Posterior cingulate gyrus (tissue), 11 donors: Measurements from ENCODE around the gene ITGB4.

Source experiments
- DNase-seq, 10 donors: peaks; one replicate each; pipeline versions ENCODE4 v3.0.0 to v3.0.0-alpha.2; 2020 to 2021; ENCODE audit warnings: mixed read lengths in 3 of 10
- intact Hi-C: fragments of 100-400 bp; cut with DNase I; formaldehyde crosslinking; loops from one replicate; pipeline ENCODE4 v1.15.1; 2023

The ITGB4 gene

GRCh38 chr17:75720656-75721462, at the start of gene ITGB4:
TSS of gene ITGB4 (plus strand) at chr17:75721459. CDS start at chr17:75724704, 3,245 bp downstream.
- peak in 9 of 10 donors; percentile 13 to 91 (median 53) for DNase-seq
- intact Hi-C loops, result no loop called here

- intact Hi-C loops, result no loop called here
- DNase-seq, result peak in 1 of 10 donors; percentile 13
Measured at GRCh38 chr17:75672011-75672410, 49.2 kb upstream of the ITGB4 start.

DNA sequence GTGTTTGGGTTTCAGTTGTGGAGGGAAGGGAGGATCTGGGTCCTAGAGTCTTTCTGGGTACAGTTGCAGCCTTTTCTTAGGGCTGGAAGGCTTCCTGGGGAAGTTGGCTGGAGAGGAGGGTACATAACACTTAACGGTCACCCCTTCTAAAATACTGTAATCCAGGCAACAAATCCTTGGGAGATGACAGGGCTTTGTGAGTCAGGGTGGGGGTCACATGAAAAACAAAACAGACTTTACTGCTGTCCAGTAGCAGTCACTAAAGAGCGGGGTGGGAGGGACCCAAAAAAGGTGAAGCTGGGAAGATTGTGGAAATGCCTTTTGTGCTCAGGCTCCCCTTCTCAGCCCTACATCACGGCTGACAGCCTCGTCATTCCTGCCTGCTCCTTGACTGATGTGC, 47.8 kb upstream of the ITGB4 start:
- no peak for DNase-seq
- intact Hi-C loops, result no loop called here

DNA sequence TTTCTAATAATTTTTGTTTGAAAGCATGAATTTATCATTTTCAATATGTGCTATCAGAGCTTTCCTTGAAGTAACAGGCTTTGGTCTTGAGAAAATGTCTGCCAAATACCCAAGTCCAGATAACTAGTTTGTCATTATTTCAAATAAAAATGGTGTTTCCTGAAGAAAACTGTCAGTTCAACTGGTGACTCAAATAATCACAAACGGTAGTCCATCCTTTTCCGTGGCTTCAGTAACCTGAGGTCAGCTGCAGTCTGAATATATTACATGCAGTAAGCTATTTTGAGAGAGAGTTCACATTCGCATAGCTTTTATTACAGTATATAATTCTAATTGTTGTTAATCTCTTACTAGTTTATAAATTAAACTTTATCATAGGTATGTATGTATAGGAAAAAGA, 44.8 kb upstream of the ITGB4 start:
- DNase-seq, result no peak
- intact Hi-C loops, result no loop called here

DNA sequence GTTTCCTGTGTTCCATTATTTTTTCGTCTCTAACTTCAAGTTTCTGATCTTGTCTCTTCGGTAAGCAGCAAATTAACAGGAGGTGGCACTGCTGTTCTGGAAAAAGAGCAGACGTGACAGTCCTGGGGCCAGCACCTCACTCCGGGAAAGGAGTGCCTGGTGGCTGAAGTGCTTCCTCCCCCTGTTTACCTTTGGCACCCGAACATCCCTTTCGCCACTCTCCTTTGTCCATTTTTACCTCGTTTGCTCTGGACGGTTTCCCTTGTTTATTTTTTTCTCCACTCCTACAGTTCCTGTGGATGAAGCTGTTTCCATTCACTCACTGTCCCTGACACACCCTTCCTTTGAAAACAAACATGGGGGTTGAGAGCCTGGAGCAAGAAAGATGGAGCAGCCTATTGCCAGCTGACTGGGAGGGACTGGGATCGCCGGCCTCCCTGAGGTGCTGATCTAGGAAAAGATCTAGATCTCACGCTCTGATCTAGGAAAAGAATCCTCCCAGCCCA, 41.5 kb upstream of the ITGB4 start:
- intact Hi-C loops, result no loop called here
- peak in 4 of 10 donors; percentile 32 to 78 (median 64) for DNase-seq

- intact Hi-C loops, result no loop called here
- no peak for DNase-seq
Measured at GRCh38 chr17:75680431-75680830, 40.8 kb upstream of the ITGB4 start.

DNA sequence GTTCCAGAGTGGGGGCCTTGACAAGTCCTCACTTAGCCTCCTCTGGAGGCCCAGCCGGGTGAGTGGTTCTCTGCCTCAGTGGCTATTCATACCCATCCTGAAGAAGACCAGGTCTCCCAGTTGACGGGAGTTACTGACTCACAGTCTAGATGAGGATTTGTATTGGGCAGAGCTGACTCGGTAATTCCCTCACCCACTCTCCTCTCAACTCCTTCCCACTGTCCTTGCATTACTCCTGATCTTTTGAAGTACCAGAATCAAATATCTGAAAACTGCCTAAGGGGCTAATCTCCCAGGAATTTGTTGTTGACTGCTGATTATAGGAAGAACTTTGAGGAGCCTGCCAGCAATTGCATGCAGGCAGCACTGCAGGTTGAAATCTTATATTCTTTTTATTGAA, 40.0 kb upstream of the ITGB4 start:
- intact Hi-C loops, result no loop called here
- DNase-seq, result no peak

DNA sequence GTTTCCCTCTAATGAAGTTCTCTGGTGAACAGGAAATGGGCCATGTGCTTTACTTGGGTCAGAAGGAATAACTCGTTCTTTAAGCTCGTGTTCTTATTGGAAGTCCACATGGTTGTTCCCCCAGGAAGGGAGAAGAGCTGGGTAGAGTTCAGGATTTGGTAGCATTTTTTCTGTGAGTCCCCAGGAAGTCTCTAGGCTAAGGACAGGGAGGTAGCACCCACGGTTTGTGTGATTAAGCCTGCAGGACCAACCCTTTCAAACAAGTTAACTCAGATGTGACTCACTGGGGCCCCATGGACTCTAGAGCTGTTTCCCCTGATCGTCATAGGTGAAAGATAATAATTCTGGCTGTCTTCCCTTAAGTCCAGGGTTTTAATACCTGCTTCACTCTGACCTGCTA, 37.7 kb upstream of the ITGB4 start:
- DNase-seq, result no peak
- intact Hi-C loops, result no loop called here

GRCh38 chr17:75684249-75684648, 37.0 kb upstream of the ITGB4 start:
- no peak for DNase-seq
- intact Hi-C loops, result no loop called here

- intact Hi-C loops, result no loop called here
- DNase-seq, result no peak
Measured at GRCh38 chr17:75684924-75685323, 36.3 kb upstream of the ITGB4 start.

GRCh38 chr17:75685499-75685898, 35.8 kb upstream of the ITGB4 start:
- DNase-seq, result no peak
- intact Hi-C loops, result no loop called here

DNA sequence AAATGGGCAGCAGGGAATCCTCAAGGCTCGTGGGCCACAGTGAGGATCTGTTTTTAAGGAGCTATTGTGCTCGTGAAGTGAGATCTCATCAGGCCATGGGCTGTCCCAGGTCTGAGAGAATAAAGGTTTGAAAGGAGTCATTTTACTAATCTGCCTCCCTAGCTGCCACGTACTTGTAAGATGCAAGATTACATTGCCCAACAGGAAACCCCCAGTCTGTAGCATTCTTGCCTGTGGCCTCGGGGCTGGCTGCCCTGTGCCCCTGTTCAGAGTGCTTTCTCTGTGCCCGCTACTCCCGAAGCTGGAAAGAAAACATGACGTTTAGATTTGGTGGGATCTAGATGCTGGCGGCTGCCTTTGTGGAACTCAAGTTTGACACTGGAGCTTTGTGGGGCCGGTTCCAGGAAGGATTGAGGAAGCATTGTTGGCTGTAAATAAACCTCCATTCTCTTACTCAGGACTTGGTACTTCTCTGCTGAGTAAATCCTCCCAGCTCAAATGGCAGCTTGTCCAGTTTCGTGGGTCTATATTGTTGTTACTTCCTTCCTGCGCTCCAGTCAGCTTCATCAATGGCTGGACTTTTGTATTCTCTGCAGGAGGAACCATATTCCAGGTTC, 32.9 kb upstream of the ITGB4 start:
- no peak for DNase-seq
- intact Hi-C loops, result no loop called here

GRCh38 chr17:75689441-75689873, 31.8 kb upstream of the ITGB4 start:
- DNase-seq, result no peak
- intact Hi-C loops, result no loop called here

GRCh38 chr17:75691371-75691791, 29.9 kb upstream of the ITGB4 start:
- DNase-seq, result peak in 2 of 10 donors; percentile 9 to 59

DNA sequence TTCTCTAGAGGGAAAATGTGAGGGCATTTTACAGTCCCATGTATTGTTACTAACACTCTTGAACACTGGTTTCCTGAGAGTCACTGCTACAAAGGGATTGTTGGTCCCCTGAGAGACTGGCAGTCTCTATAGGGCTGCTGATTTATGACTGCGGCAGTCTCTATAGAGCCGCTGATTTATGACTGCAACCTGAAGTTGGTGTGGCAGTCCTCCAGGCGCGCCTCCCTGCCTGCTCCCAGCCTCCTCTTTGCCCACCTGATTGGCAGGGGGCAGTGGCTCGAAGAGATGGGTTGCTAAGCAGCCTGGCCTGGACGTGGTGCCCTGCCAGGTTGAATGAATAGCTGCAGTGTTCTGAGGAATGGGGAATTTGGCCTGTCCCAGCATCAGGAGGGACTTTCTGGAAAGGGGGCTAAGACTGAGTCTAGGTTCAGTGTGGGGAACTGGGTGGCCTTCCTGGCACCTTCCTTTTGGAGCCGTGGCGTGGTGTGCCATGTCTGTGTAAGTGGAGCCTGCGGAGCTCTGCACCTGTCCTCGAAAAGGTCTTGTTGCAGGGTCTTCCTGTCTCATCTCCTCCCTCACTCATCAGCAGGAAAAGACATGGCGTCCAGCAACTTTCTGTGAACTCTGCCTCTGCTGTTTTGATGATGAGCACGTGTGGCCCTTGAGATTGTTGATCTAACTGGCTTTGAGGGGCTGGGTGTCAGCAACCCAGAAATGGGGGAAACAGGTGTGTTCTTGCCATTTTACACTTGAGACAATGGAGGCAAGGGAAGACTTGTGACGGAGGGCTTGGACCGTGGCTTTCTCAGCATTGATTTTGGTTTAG, 29.2 kb upstream of the ITGB4 start:
- peak; percentile 41 to 93 (median 62) for DNase-seq

More at GRCh38 chr17:75691371-75691791, 29.9 kb upstream of the ITGB4 start:
- intact Hi-C loops, result no loop called here

DNA sequence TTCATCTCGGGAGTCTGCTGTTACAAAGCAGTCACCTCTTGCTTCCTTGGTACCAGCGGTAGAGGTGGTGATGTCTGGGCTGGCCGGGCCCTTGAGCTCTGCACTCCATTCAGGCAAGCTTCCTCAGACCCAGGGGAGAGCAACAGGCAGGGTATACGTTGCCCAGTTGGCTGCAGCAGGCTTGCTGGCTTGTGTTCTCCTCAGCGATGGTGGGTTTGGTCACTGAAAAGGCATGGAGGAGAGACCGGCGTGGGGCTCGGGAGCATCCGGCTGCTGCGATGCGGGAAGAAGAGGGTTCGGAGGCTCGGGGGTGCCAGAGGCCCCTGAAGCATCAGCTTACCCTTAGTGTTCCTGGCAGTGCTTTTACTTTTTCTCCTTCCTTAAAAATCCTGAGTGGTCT, 28.3 kb upstream of the ITGB4 start:
- DNase-seq, result peak in 3 of 10 donors; percentile 39 to 78 (median 78)
- intact Hi-C loops, result no loop called here

More for the DNA sequence above, 29.2 kb upstream of the ITGB4 start:
- intact Hi-C loops, result no loop called here

GRCh38 chr17:75693500-75694481, 27.5 kb upstream of the ITGB4 start:
- intact Hi-C loops, result no loop called here
- peak; percentile 81 to 98 (median 89) for DNase-seq

- intact Hi-C loops, result no loop called here
- DNase-seq, result peak in 4 of 10 donors; percentile 61 to 91 (median 80)
Measured at GRCh38 chr17:75694536-75694935, 26.7 kb upstream of the ITGB4 start.

- intact Hi-C loops, result no loop called here
- peak in 2 of 10 donors; percentile 8 to 20 for DNase-seq
Measured at GRCh38 chr17:75695141-75695829, 26.0 kb upstream of the ITGB4 start.
